ENCODE measurements around the gene FDX2. TPM values are rescaled to one million over a fixed set of nuclear protein-coding genes. Genes with fewer than 3 reads are reported as not detected.

FDX2 gene
- total RNA-seq, 1 experiment from 2014 or later: 26.2 TPM

GRCh38 chr19:10284960-10285278 is 30.9 kb downstream of the FDX2 start:
- Mint-ChIP-seq H3K4me1 (peaks cover 17% of the 10 kb centered on the region), H3K36me3 (no peaks in the 10 kb centered on the region; the same call in 1 of the 2 replicates), H3K4me3 (no peak overlapping the region), H3K27me3 (ENCODE audit: low read depth) (peaks cover 42% of the 10 kb centered on the region), H3K27ac (no peak overlapping the region), H3K9me3 (no peaks in the 10 kb centered on the region)
- ChIA-PET CTCF (interaction anchor here (1.0 to 1.1 kb wide), 2 partner anchors 14 to 26 kb away, joined by 3 to 4 read pairs; partner anchors contain the start of gene ICAM1), POLR2A (no interaction called here)
- DNase-seq (ENCODE audit: low spot score) (no peak), ATAC-seq (no peak)
- TF ChIP-seq NFE2L1 (CRISPR knock-in tag; IDR thresholded peaks at IDR 0.05) (no peak), CBFB (CRISPR knock-in tag; IDR thresholded peaks at IDR 0.05; ENCODE audit: low read depth) (no peak), MYBL2 (CRISPR knock-in tag; IDR thresholded peaks at IDR 0.05) (no peak)
- TF ChIP-seq, protein P1, sequence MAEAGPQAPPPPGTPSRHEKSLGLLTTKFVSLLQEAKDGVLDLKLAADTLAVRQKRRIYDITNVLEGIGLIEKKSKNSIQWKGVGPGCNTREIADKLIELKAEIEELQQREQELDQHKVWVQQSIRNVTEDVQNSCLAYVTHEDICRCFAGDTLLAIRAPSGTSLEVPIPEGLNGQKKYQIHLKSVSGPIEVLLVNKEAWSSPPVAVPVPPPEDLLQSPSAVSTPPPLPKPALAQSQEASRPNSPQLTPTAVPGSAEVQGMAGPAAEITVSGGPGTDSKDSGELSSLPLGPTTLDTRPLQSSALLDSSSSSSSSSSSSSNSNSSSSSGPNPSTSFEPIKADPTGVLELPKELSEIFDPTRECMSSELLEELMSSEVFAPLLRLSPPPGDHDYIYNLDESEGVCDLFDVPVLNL (CRISPR knock-in tag; IDR thresholded peaks at IDR 0.05; ENCODE audit: borderline replicate concordance, low read depth): no peak

- Mint-ChIP-seq H3K4me1 (peaks cover 17% of the 10 kb centered on the region), H3K9me3 (no peaks in the 10 kb centered on the region), H3K4me3 (no peak overlapping the region), H3K27ac (no peak overlapping the region), H3K36me3 (no peaks in the 10 kb centered on the region; the same call in 1 of the 2 replicates), H3K27me3 (ENCODE audit: low read depth) (peaks cover 35% of the 10 kb centered on the region)
- ATAC-seq (no peak), DNase-seq (ENCODE audit: low spot score) (no peak)
- POLR2A ChIA-PET: no interaction called here
- CTCF ChIA-PET: interaction anchor here (1.0 to 1.1 kb wide), 2 partner anchors 14 to 25 kb away, joined by 3 to 4 read pairs; partner anchors contain the start of gene ICAM1
- no peak for TF ChIP-seq ZNF396 (CRISPR knock-in tag; IDR thresholded peaks at IDR 0.05; ENCODE audit: borderline replicate concordance)
- TF ChIP-seq, protein P2, sequence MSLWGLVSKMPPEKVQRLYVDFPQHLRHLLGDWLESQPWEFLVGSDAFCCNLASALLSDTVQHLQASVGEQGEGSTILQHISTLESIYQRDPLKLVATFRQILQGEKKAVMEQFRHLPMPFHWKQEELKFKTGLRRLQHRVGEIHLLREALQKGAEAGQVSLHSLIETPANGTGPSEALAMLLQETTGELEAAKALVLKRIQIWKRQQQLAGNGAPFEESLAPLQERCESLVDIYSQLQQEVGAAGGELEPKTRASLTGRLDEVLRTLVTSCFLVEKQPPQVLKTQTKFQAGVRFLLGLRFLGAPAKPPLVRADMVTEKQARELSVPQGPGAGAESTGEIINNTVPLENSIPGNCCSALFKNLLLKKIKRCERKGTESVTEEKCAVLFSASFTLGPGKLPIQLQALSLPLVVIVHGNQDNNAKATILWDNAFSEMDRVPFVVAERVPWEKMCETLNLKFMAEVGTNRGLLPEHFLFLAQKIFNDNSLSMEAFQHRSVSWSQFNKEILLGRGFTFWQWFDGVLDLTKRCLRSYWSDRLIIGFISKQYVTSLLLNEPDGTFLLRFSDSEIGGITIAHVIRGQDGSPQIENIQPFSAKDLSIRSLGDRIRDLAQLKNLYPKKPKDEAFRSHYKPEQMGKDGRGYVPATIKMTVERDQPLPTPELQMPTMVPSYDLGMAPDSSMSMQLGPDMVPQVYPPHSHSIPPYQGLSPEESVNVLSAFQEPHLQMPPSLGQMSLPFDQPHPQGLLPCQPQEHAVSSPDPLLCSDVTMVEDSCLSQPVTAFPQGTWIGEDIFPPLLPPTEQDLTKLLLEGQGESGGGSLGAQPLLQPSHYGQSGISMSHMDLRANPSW (CRISPR knock-in tag; conservative IDR thresholded peaks at IDR 0.05; ENCODE audit: low read depth): no peak
- TF ChIP-seq AR (CRISPR knock-in tag; IDR thresholded peaks at IDR 0.05): no peak
- TF ChIP-seq ETV6 (CRISPR knock-in tag; IDR thresholded peaks at IDR 0.05): no peak
- TF ChIP-seq ZNF138 (CRISPR knock-in tag; conservative IDR thresholded peaks at IDR 0.05): no peak
- TF ChIP-seq ZNF219 (CRISPR knock-in tag; IDR thresholded peaks at IDR 0.05; ENCODE audit: borderline replicate concordance): no peak
- no peak for TF ChIP-seq ARID4B (CRISPR knock-in tag; IDR thresholded peaks at IDR 0.05; ENCODE audit: borderline replicate concordance)
- TF ChIP-seq ATF2 (CRISPR knock-in tag; IDR thresholded peaks at IDR 0.05; ENCODE audit: borderline replicate concordance, low read depth): no peak
- TF ChIP-seq FOXP4 (CRISPR knock-in tag; IDR thresholded peaks at IDR 0.05): no peak
- no peak for TF ChIP-seq E2F1 (CRISPR knock-in tag; IDR thresholded peaks at IDR 0.05)
Observed at GRCh38 chr19:10284065-10284959, 31.5 kb downstream of the FDX2 start.

Measured in WTC11 (cell line).